Sciatic nerve (tissue), 2 donors: Measurements from ENCODE around the gene PLA2G2A. TPM values are rescaled to one million over a fixed set of nuclear protein-coding genes. Genes with fewer than 3 reads are reported as not detected.
"Not testable (repeated sequence)": the region's sequence is repeated elsewhere in the genome, so short reads cannot be mapped to it uniquely, and the experiment has no call there.

ENCODE experiments used
- ATAC-seq: fragments of 200-7000 bp; cut with Tn5 transposase; one replicate; pipeline ENCODE4 v1.9.1; 2020; ENCODE audit warnings: mild to moderate bottlenecking, moderate library complexity
- DNase-seq: peaks from one replicate; pipeline ENCODE4 v3.0.0-alpha.2; 2020; ENCODE audit warnings: low spot score
- intact Hi-C: fragments of 100-400 bp; cut with DNase I; formaldehyde crosslinking; loops from one replicate; pipeline ENCODE4 v1.14.2; 2022
- total RNA-seq: library from RNA; stranded (reverse); fragmentation: NEBNext Ultra II Directional; extraction: Animal tissue kit (Norgen Biotek cat#: 25700); gene quantifications from one replicate; pipeline ENCODE4 v1.2.1, GENCODE V29; 2021
- donor health status: DM: no; HTN: no; CAD: no.
- donor health status: DM: no; HTN: no; CAD: no.

The PLA2G2A gene, protein sequence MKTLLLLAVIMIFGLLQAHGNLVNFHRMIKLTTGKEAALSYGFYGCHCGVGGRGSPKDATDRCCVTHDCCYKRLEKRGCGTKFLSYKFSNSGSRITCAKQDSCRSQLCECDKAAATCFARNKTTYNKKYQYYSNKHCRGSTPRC
- 494 TPM for total RNA-seq

DNA sequence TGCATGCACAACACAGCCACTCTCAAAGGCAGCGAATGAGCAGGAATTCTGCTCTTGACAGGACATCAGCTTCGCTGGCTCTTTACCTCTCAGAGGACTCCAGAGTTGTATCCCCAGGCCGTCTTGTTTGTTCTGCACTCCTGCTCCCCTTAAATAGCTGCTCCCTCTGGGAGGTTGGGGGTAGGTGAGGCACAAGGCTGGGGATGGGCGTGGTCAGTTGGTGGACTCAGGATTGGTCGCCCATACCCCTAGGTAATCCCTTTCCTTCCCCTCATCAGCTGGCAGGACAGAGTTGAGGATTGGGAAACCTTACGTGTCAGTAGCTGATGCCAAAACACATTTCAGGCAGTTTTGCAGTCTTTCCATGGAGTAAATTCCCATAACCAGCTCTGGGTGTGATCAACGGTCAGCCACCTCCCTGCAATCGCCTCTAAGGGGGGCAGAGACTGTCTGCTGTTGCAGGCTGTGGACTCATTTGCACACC lies at the start of gene PLA2G2A:
Gene PLA2G2A (minus strand): TSS at position 125 of the 484 bp plus-strand sequence. CDS start 845 bp downstream, outside the sequence.
- intact Hi-C loops = no loop called here
- peak; percentile 69 for DNase-seq

DNA sequence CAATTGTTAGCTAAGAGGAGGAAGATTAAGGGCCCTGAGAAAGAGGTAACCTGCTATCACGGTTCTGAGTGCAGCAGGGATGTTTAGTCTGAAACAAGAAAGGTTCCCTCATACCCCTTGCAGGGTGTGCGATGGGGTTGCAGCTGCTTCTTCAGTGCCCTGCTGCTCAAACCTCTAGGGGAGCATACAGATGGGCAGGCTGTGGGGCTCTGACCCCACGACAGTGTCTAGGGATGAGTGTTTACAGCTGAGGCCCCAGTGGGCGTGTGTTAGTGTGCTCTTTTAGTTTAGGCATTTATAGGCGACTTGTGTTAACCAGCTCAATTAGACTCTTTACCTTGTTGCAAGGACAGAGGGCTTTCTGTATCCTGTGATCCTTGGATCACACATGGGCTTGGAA lies 49.3 kb upstream of the PLA2G2A start:
- no peak for DNase-seq
- intact Hi-C loops = no loop called here
- no peak for ATAC-seq

More for the DNA sequence above, at the start of gene PLA2G2A:
- peak; percentile 86 for ATAC-seq

DNA sequence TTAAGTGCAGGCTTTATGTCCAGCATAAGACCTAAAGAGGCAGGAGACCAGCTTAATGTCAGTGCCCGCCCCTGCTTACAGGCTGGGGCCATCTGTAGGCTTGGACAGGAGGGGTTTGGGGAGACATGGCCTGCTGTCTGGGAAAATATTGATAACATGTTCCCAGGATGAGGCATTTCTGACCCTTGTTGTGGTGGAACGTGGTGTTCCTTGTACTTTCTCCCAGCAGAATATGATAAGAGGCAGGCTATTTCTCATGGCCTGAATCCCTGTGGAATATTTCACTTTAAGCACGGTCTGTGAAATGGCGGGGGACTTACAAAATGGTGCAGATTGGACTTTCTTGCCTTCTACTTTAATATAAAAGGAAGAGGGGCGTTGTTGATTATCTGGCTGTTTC lies 48.7 kb upstream of the PLA2G2A start:
- ATAC-seq (no peak), DNase-seq (no peak)
- intact Hi-C loops = no loop called here

DNA sequence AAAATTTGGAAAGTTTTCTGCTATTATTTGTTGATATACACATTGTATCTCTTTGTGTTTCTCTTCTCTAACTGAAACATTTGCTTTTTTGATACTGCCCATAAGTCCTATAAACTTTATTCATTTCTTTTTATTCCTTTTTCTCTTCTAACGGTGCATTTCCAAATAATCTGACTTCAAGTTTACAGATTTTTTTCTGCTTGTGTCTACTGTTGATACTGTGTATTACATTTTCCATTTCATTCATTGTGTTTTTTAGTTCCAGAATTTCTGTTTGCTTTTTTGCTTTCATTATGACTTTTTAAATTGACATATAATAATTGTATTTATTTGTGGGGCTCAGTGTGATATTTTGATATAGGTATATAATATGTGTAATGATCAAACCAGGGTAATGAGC lies 38.3 kb upstream of the PLA2G2A start:
- ATAC-seq = no peak
- DNase-seq = no peak
- intact Hi-C loops = no loop called here

DNA sequence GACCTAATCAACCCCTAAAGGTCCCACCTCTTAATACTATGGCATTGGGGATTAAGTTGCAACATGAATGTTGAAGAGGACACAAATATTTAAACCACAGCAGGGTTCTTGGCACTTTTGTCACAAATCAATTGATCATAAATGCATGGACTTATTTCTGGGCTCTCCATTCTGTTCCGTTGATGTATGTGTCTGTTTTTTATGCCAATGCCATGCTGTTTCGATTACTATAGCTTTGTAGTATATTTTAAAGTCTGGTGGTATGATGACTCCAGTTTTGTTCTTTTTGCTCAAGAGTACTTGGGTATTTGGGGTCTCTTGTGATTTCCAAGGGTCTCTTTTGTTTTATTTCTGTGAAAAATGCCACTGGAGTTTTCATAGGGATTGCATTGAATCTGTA lies 34.7 kb upstream of the PLA2G2A start:
- DNase-seq (no peak), ATAC-seq (no peak)
- intact Hi-C loops = no loop called here

DNA sequence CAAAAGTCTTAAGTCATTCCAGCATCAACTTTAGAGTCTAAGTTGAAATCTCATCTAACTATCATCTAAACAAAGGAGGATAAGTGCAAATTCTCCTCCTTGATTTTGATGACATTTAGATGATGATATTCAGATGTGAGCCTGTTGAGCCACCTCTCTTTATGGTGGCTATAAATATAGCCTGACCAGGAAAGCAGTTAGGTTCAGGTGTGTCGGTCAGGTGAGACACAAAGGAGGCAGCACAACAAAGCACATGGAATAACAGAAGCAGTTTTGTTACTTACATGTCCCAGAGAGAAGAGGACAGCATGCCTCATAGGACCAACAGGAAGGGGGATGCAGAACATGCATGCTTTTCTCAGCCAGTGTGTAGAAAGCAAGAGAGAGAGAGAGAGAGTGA lies 30.6 kb upstream of the PLA2G2A start:
- DNase-seq (no peak), ATAC-seq (no peak)
- intact Hi-C loops = no loop called here

DNA sequence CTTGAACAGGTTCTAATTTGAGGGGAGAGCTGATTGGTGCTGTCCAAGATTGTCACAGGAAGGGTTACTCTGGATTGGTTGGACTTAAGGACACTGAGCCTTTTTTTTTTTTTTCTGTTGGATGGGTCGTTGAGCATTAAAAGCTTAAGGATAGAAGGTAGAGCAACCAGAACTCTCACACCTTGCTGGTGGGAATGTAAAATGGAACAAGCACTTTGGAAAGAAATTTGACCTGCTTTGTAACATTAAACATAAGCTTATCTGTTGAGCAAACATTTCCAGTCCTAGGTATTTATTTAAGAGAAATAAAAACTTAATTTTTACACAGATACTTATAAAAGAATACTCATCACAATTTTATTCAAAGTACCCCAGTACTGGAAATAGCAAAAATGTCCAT lies 29.8 kb upstream of the PLA2G2A start:
- DNase-seq (no peak), ATAC-seq (no peak)
- intact Hi-C loops = no loop called here

- peak; percentile 93 for ATAC-seq
- intact Hi-C loops = no loop called here
- peak; percentile 56 for DNase-seq
These were observed 29.0 kb upstream of the PLA2G2A start for GRCh38 chr1:20008391-20008841.

- intact Hi-C loops, DNase-seq, ATAC-seq: not testable (repeated sequence)
These were observed 19.4 kb upstream of the PLA2G2A start for GRCh38 chr1:19998823-19999222.

DNA sequence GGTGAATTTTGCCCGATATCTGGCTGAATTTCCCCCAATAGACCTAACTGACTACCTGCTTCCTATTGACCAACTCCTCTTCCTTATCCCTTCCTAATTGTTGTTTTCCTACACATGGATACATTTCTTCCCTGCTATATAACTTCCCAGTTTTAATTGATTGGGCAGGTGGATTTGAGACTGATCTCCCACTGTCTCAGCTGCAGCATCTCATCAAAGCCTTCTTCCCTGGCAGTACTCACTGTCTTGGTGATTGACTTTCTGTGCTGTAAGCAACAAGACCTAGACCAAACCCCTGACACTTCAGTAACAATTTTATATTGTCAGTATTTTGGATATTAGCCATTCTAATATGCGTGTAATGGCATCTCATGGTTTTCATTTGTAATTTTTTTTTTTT lies 11.3 kb upstream of the PLA2G2A start:
- intact Hi-C loops = no loop called here
- no peak for DNase-seq
- ATAC-seq = no peak

DNA sequence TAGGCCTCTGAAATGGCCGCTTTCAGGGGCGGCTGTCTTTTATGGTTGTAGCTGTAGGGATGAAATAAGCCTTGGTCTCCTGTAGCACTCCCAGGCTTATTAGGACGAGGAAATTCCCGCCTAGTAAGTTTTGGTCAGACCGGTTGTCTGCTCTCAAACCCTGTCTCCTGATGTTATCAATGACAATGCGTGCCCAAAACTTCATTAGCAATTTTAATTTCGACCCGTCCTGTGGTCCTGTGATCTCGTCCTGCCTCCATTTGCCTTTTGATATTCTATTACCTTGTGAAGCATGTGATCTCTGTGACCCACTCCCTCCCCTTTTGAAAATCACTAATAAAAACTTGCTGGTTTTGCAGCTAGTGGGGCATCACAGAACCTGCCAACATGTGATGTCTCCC lies 10.8 kb upstream of the PLA2G2A start:
- intact Hi-C loops, ATAC-seq, DNase-seq: not testable (repeated sequence)

GRCh38 chr1:19988267-19989006 lies 9.0 kb upstream of the PLA2G2A start:
- no peak for DNase-seq
- no peak for ATAC-seq
- intact Hi-C loops = no loop called here

DNA sequence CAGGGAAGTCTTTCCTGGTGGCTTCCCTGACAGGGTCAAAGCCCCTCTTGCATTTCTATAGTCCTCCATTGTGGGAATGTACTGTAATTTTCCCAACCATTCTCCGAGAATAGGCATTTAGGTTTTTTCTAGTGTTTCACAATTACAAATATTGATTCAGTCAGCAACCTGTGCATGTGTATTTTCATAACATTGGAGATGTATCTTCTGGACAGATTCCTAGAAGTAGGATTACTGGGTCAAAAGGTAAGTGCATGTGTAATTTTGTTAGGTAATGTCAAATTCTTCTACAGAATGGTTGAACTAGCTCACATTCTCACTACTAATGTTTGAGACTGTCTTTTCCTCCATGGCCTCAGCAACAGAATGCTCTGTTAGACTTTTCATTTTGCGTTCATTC lies 8.3 kb upstream of the PLA2G2A start:
- intact Hi-C loops = no loop called here
- DNase-seq (no peak), ATAC-seq (no peak)

DNA sequence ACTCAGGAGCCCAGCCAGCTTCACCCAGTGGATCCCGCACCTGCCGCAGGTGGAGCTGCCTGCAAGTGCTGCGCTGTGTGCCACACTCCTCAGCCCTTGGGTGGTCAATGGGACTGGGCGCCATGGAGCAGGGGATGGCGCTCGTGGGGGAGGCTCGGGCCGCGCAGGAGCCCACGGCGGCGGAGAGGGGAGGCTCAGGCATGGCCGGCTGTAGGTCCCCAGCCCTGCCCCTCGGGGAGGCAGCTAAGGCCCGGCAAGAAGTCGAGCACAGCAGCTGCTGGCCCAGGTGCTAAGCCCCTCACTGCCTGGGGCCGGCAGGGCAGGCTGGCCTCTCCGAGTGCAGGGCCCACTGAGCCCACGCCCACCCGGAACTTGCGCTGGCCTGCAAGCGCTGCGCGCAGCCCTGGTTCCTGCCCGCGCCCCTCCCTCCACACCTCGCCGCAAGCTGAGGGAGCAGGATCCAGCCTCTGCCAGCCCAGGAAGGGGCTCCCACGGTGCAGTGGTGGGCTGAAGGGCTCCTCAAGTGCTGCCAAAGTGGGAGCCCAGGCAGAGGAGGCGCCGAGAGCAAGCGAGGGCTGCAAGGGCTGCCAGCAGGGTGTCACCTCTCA lies 5.1 kb upstream of the PLA2G2A start:
- ATAC-seq = not testable (repeated sequence)

GRCh38 chr1:19981507-19982312 lies 2.3 kb upstream of the PLA2G2A start:
- intact Hi-C loops = no loop called here
- DNase-seq (no peak), ATAC-seq (no peak)

More for the DNA sequence above, 5.1 kb upstream of the PLA2G2A start:
- DNase-seq, intact Hi-C loops: not testable (repeated sequence)

GRCh38 chr1:19981170-19981506 lies 1.7 kb upstream of the PLA2G2A start:
- no peak for DNase-seq
- intact Hi-C loops = no loop called here
- no peak for ATAC-seq

GRCh38 chr1:19980314-19980713 lies 896 bp upstream of the PLA2G2A start:
- no peak for ATAC-seq
- intact Hi-C loops = no loop called here
- DNase-seq = no peak

DNA sequence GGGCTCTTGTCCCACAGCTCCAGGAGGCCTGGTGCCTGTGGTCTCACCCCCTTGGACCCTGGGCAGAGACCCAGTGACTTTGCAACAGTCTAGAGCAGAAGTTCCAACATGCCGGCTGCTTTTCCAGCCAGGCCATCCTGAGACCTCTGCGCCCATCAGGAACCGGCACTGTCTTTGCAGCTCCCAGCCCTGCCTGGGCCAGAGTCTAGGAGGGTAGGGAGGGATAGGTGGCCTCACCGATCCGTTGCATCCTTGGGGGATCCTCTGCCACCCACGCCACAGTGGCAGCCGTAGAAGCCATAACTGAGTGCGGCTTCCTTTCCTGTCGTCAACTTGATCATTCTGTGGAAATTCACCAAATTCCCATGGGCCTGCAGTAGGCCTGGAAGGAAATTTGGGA lies 1.3 kb downstream of the PLA2G2A start:
- no peak for DNase-seq

DNA sequence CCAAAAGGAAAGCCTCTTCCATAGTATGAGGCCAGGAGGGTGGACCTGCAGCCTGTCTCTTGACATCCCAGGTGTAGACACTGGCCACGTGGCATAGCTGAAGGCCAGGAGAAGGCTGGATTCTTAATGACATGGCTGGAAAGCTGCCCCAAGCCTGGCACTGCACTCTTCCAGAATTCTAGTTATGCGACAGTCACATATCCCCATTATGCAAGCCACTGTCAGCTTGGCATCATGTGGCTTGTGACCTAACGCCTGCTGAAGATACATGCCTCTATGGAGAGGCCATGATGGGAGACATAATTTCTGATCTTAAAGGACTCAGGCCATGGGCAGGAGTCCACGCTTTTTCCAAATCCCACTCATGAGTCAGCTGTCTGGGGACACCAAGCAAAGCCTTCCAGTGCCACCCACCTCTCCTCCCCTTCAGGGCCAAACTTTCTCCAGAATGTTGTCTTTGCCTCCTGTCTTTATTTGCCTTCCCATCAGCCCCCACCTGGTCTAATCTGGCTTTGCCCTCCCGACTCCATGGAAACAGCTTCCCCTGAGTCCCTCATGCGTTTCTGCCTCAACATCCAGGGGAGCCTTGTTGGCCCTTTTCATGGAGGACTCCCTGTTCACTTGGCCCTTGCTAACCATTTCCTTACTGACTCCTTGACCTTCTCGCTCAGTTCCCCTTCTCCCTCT lies 3.0 kb downstream of the PLA2G2A start:
- ATAC-seq (no peak), DNase-seq (no peak)
- intact Hi-C loops = no loop called here

More for the DNA sequence above, 1.3 kb downstream of the PLA2G2A start:
- no peak for ATAC-seq
- intact Hi-C loops = no loop called here
